Left colon (tissue), 2 donors: Measurements from ENCODE around the gene CA11. TPM values are rescaled to one million over a fixed set of nuclear protein-coding genes. Genes with fewer than 3 reads are reported as not detected.

Experiments
- ATAC-seq: fragments of 200-7000 bp; cut with Tn5 transposase; one replicate; pipeline ENCODE4 v1.9.1; 2020; ENCODE audit warnings: mild to moderate bottlenecking, moderate library complexity
- DNase-seq, 2 donors: peaks; one replicate each; pipeline ENCODE4 v3.0.0-alpha.2; 2020
- intact Hi-C, 2 donors: fragments of 100-400 bp; cut with DNase I in 1 of 2; cut with micrococcal nuclease in 1 of 2; formaldehyde crosslinking; loops; one replicate each; pipeline versions ENCODE4 v1.11.2 to v1.14.0; 2022; cut with DNase I, micrococcal nuclease
- total RNA-seq, 2 donors: library from RNA; stranded (reverse); fragmentation: NEBNext Ultra II Directional; extraction: Animal tissue kit (Norgen Biotek cat#: 25700); gene quantifications; one replicate each; pipeline ENCODE4 v1.2.1, GENCODE V29; 2021
- donor health status: DM: no; HTN: no; CAD: no.
- donor health status: DM: yes; HTN: yes; CAD: no.

The CA11 gene
- total RNA-seq, 2 donors from 2014 or later: 1.7 to 4.2 TPM

DNA sequence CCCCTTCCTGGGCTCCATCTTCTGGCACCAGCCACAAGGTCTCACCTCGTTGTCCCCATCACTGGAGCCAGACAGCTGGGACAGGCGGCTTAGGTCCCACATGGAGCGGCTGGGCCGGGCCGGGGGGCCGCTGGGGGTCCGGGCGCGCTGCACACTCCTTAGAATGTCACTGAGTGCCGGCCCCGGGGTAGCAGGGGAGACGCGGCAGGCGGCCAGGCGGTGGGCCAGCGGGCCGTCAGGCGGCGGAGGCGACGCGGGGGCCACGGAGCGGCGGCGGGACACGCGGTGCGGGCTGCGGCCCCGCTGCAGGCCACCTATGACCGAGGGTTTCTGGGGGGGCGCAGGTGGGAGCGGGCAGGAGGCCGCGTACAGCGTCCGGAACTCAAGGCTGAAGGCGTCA, 42.5 kb downstream of the CA11 start:
- DNase-seq (no peak), ATAC-seq (no peak)
- intact Hi-C loops: no loop called here

DNA sequence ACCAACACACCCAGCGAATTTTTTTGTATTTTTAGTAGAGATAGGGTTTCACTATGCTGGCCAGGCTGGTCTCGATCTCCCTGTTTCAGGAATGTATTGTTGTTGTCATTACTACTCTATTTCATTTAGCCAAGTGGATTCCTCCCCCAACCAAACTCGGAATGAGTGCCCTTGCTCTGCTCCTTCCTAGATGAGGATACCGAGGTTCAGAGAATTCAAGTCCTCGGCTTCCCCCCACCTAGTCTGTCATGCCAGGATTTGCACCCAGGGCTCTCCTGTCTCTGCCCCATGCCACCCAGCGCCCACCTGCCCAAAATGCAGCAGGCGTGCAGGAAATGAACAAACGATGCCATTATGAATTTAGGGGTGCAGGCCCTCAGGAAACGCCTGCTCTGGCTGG, 43.0 kb downstream of the CA11 start:
- intact Hi-C loops: no loop called here
- DNase-seq (no peak), ATAC-seq (no peak)

DNA sequence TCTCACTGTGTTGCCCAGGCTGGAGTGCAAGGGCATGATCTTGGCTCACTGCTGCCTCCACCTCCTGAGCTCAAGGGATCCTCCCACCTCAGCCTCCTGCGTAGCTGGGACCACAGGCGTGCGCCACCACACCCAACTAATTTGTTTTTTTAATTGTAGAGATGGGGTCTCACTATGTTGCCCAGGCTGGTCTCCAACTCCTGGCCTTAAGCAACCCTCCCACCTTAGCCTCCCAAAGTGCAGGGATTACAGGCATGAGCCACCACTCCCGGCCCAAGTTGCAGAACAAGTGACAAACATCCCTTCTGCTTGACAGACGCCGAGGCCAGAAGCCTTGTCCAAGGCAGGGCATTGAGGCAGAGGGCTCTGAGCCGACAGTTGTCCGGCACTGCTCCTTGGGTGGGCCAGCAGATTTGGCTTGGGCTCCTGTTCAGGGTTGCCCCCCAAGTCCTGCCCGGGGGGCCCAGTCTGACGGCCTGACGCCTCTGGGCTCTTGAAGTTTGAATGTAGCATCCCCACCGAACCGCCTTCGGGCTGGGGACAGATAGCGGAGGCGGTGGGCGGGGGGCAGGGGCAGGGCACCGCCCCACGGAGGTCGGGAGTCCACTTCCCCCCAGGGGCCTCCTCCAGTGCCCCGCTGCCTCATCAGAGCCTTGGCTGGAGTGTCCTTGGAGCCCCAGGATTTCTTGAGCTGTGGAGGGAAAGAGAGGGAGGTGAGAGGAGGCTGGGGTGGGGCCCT, 45.1 kb downstream of the CA11 start:
- intact Hi-C loops: no loop called here
- no peak for ATAC-seq
- no peak for DNase-seq

DNA sequence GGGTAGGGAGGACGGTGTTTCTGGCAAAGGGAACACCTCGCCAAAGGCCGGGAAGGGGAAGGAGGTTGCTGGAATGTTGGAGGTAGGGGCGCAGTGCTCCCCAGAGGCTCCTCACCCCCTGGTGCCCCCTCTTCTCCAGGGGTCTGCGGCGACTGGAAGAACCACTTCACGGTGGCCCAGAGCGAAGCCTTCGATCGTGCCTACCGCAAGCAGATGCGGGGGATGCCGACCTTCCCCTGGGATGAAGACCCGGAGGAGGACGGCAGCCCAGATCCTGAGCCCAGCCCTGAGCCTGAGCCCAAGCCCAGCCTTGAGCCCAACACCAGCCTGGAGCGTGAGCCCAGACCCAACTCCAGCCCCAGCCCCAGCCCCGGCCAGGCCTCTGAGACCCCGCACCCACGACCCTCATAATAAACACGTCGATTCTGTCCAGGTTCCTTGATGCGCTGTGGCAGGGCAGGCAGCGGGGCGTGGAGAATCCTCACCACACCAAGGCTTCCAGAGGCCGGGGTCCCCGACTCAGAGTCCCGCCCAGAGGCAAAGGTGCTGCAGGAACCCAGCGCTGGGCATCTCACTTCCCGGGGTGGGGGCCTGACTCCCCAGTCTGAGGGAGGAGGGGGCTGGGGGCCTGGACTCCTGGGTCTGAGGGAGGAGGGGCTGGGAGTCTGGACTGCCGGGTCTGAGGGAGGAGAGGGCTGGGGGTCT, 46.8 kb downstream of the CA11 start:
- ATAC-seq (peak; percentile 3), DNase-seq (no peak)
- intact Hi-C loops: no loop called here

DNA sequence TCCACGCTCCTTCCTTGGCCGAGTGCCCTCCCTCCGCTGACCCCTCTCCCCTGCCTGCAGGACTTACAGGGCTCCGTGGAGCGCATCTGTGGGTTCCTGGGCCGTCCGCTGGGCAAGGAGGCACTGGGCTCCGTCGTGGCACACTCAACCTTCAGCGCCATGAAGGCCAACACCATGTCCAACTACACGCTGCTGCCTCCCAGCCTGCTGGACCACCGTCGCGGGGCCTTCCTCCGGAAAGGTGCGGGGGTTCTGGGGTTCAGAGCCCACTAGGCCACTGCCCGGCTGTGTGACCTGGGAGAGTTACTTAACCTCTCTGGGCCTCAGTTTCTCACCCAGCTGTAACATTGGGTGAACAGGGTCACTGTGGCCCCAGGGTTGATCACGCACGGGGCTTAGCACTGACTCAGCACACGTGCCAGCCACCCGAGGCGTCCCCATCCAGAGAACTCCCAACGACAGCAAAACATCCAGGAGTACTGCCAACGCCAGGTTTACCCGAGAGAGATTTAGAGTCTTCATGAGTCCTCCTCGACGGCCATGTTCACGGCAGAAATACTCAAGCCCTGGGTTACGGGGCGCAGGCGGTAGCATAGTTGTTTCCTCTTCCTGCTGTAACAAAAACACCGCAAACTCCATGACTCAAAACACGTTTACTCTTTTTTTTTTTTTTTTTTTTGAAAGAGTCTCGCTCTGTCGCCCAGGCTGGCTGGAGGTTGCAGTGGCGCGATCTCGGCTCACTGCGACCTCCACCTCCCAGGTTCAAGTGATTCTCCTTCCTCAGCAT, 49.1 kb downstream of the CA11 start:
- DNase-seq (no peak), ATAC-seq (no peak)
- intact Hi-C loops: no loop called here

DNA sequence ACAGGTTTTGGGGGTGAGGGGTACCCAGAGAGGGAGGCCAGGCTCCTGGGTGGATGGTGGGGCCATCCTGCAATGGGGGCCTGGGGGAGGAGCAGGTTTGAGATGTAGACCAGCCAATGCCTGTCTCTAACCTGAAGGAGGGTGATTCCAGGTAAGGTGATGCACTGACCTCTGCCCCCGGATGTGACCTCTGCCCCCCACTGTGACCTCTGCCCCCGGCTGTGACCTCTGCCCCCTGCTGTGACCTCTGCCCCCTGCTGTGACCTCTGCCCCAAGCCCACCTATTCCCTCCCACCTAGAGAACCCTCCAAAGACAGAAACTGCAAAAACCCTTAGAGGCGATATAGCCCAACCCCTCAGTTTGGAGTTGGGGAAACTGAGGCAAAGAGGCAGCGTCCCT, 49.8 kb downstream of the CA11 start:
- intact Hi-C loops: no loop called here
- DNase-seq (no peak), ATAC-seq (no peak)

DNA sequence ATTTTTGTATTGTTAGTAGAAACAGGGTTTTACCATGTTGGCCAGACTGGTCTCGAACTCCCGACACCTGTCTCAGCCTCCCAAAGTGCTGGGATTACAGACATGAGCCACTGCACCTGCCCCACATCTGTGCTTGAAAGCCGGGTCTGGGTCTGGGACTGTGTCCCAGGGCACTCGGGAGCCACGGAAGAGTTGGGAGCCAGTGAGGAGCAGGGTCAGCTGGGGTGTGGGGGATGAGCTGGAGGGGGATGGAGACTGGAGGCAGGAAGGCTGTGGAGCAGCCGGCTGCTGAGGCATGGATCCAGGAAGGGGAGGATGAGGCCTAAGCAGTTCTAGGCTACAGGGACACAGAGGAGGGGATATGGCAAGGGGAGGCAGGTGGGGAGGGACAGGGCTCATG, 50.2 kb downstream of the CA11 start:
- intact Hi-C loops: no loop called here
- ATAC-seq: no peak
- DNase-seq: no peak

DNA sequence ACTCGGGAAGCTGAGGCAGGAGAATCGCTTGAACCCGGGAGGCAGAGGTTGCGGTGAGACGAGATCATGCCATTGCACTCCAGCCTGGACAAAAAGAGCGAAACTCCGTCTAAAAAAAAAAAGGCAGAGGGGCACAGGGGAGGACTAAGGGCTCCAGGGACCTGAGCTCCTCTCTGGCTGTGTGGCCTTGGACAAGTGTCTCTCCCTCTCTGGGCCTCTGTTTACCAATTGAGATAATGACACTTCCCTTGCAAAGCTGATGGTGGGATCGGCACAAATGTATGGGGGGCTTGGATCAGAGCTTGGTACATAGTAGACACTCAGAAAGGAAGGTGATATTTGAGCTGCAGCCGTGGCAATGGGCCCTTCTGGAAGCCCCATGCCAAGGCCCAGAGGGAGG, 50.8 kb downstream of the CA11 start:
- intact Hi-C loops: no loop called here
- DNase-seq (no peak), ATAC-seq (no peak)

DNA sequence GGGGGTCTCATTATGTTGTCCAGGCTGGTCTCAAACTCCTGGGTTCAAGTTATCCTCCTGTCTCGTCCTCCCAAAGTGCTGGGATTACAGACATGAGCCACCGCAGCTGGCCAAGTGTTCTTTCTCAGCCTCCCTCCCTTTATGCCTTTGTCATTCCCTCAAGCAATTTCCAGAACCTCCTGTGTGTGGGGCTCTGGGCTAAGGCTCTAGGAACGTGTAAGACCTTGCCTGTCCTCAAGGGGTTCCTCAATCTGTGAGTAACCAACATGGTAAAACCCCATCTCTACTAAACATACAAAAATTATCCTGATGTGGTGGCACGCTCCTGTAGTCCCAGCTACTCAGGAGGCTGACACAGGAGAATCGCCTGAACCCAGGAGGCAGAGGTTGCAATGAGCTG, 55.0 kb downstream of the CA11 start:
- no peak for ATAC-seq
- intact Hi-C loops: no loop called here
- DNase-seq: no peak

DNA sequence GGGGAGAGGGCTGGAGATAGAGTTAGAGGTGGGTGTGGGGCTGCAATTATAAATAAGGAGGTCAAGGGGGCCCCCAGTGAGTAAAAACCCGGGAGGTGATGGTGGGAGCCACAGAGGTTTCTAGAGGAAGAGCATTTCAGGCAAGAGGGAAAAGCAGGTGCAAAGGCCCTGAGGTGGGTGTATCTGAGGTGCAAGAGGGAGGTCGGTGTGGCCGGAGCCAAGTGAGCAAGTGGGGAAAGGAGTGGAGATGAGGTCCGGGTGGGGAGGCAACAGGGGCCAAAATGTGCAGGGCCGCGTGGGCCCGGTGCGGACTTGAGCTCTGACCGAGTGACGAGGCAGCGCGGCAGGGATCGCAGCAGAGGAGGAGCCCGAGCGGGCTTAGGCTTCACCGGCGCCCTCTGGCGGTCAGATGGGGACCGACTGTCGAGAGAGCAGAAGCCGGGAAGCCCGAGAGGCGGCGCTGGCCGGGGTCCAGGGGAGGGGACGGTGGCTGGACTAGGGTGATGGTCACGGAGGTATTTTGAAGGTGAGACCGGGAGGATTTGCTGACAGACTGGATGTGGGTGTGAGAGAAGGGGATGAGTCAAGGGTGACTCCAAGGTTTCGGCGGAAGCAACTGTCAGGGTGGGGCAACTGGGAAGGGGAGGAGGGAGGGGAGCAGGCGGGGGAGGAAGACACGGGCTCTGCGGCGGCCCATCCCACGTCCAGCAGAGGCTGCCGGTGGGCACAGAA, 57.2 kb downstream of the CA11 start:
- intact Hi-C loops: no loop called here
- peak; percentile 84 for ATAC-seq
- peak; percentile 89 to 97 for DNase-seq

Other genes with a start within 250 kb of the CA11 start
- gene GRWD1, start 200.2 kb downstream of the CA11 start, total RNA-seq: 10 to 100 TPM; 22.3 to 25.1 TPM
- 1 to 10 TPM in 1 of 2 donors, under 1 TPM in 1; 0.34 to 1.2 TPM for gene KCNJ14, start 190.6 kb downstream of the CA11 start, total RNA-seq
- gene CYTH2, start 176.8 kb downstream of the CA11 start, total RNA-seq: 10 to 100 TPM; 68.3 to 75.6 TPM
- 1 to 10 TPM in 1 of 2 donors, under 1 TPM in 1; 0.87 to 1.1 TPM for gene LMTK3, start 134.4 kb downstream of the CA11 start, total RNA-seq
- under 1 TPM; 0.87 to 0.89 TPM for gene SULT2B1, start 94.0 kb downstream of the CA11 start, total RNA-seq
- gene SPACA4, start 39.4 kb downstream of the CA11 start, total RNA-seq: not detected
- gene FAM83E, start 31.1 kb downstream of the CA11 start, total RNA-seq: 100 to 1,000 TPM; 180 to 247 TPM
- 1,000 to 10,000 TPM; 1,328 to 1,333 TPM for gene RPL18, start 27.0 kb downstream of the CA11 start, total RNA-seq
- gene SPHK2, start 26.7 kb downstream of the CA11 start, total RNA-seq: 10 to 100 TPM; 45.1 to 51.0 TPM
- 10 to 100 TPM in 1 of 2 donors, 1 to 10 TPM in 1; 6.9 to 14.6 TPM for gene DBP, start 8.8 kb downstream of the CA11 start, total RNA-seq
- gene NTN5, start 26.8 kb upstream of the CA11 start, total RNA-seq: under 1 TPM; 0.49 to 0.53 TPM
- gene FUT2, start 49.8 kb upstream of the CA11 start, total RNA-seq: 100 to 1,000 TPM in 1 of 2 donors, 10 to 100 TPM in 1; 74.3 to 147 TPM
- under 1 TPM; 0.64 to 0.67 TPM for gene MAMSTR, start 73.5 kb upstream of the CA11 start, total RNA-seq
- gene RASIP1, start 94.4 kb upstream of the CA11 start, total RNA-seq: 1 to 10 TPM; 2.7 to 2.8 TPM
- gene IZUMO1, start 100.7 kb upstream of the CA11 start, total RNA-seq: not detected
- under 1 TPM; 0.37 to 0.56 TPM for gene FUT1, start 106.5 kb upstream of the CA11 start, total RNA-seq
- not detected for gene FGF21, start 109.3 kb upstream of the CA11 start, total RNA-seq
- 10 to 100 TPM; 57.5 to 78.0 TPM for gene BCAT2, start 164.8 kb upstream of the CA11 start, total RNA-seq
- gene HSD17B14, start 190.3 kb upstream of the CA11 start, total RNA-seq: 1 to 10 TPM; 3.3 to 4.6 TPM
- gene PLEKHA4, start 222.4 kb upstream of the CA11 start, total RNA-seq: 1 to 10 TPM; 4.3 to 8.6 TPM
- gene PPP1R15A, start 226.2 kb upstream of the CA11 start, total RNA-seq: 10 to 100 TPM; 39.4 to 40.4 TPM